ENCODE measurements around the gene CEP89.
"Not testable (repeated sequence)": the region's sequence is repeated elsewhere in the genome, so short reads cannot be mapped to it uniquely, and the experiment has no call there.

Gene CEP89

GRCh38 chr19:32833388-32833787, 138.4 kb downstream of the CEP89 start:
- not testable (repeated sequence) for DNase-seq (ENCODE audit: low read depth)

GRCh38 chr19:32832825-32833224, 138.9 kb downstream of the CEP89 start:
- DNase-seq (ENCODE audit: low read depth) = not testable (repeated sequence)

- DNase-seq (ENCODE audit: low read depth) = not testable (repeated sequence)
Observed at GRCh38 chr19:32832094-32832493, 139.7 kb downstream of the CEP89 start.

- DNase-seq (ENCODE audit: low read depth) = no peak
Observed at GRCh38 chr19:32831611-32832010, 140.1 kb downstream of the CEP89 start.

- DNase-seq (ENCODE audit: low read depth) = no peak
Observed at GRCh38 chr19:32830231-32831014, 141.3 kb downstream of the CEP89 start.

- no peak for DNase-seq (ENCODE audit: low read depth)
Observed at GRCh38 chr19:32829345-32829896, 142.3 kb downstream of the CEP89 start.

GRCh38 chr19:32828643-32829344, 143.0 kb downstream of the CEP89 start:
- DNase-seq (ENCODE audit: low read depth) = no peak

GRCh38 chr19:32828139-32828538, 143.6 kb downstream of the CEP89 start:
- no peak for DNase-seq (ENCODE audit: low read depth)
